Natural killer cell (primary cell): Measurements from ENCODE around the gene WBP2. TPM values are rescaled to one million over a fixed set of nuclear protein-coding genes. Genes with fewer than 3 reads are reported as not detected.

Experiments used
- ATAC-seq, 3 donors: fragments of 150-1000 bp in 2 of 3; fragments of 200-7000 bp in 1 of 3; cut with Tn5 transposase; 1 replicate in 1 of 3; 2 replicates in 2 of 3; pipeline ENCODE4 v1.10.0; 2021; ENCODE audit warnings: mild to moderate bottlenecking in 2 of 3, moderate library complexity in 2 of 3
- DNase-seq, 2 donors: peaks; one replicate each; pipeline versions ENCODE4 v3.0.0 to v3.0.0-alpha.2; 2013 to 2021; ENCODE audit warnings: mixed read lengths in 1 of 2
- H3K27ac ChIP-seq: one replicate; pipeline ENCODE4 v1.5.1; 2013; ENCODE audit warnings: mild to moderate bottlenecking, low read length
- H3K27me3 ChIP-seq: one replicate; pipeline ENCODE4 v1.6.1; 2013; ENCODE audit warnings: low read length; ENCODE audit not compliant: control insufficient read depth, insufficient read depth
- H3K36me3 ChIP-seq: one replicate; pipeline ENCODE4 v1.6.1; 2013; ENCODE audit warnings: low read length; ENCODE audit not compliant: control insufficient read depth, insufficient read depth
- H3K4me1 ChIP-seq: one replicate; pipeline ENCODE4 v1.6.1; 2013; ENCODE audit warnings: low read length; ENCODE audit not compliant: control insufficient read depth, insufficient read depth
- H3K4me3 ChIP-seq: one replicate; pipeline ENCODE4 v1.5.1; 2013; ENCODE audit warnings: low read length
- H3K9me3 ChIP-seq: one replicate; pipeline ENCODE4 v1.6.1; 2013; ENCODE audit warnings: low read length; ENCODE audit not compliant: control insufficient read depth, insufficient read depth
- H3K27ac Mint-ChIP-seq, 2 donors: one replicate each; pipeline ENCODE4 v1.8.0; 2022; ENCODE audit warnings: mild to moderate bottlenecking in 2 of 2, mixed read lengths in 2 of 2, moderate library complexity in 1 of 2
- H3K27me3 Mint-ChIP-seq, 2 donors: one replicate each; pipeline ENCODE4 v1.8.0; 2022; ENCODE audit warnings: low read depth in 2 of 2, mixed read lengths in 2 of 2
- H3K36me3 Mint-ChIP-seq: one replicate; pipeline ENCODE4 v1.8.0; 2022; ENCODE audit warnings: mixed read lengths
- H3K4me1 Mint-ChIP-seq, 2 donors: one replicate each; pipeline ENCODE4 v1.8.0; 2022; ENCODE audit warnings: mixed read lengths in 2 of 2
- H3K4me3 Mint-ChIP-seq: one replicate; pipeline ENCODE4 v1.8.0; 2022; ENCODE audit warnings: mild to moderate bottlenecking, moderate library complexity, mixed read lengths
- H3K9me3 Mint-ChIP-seq, 2 donors: one replicate each; pipeline ENCODE4 v1.8.0; 2022; ENCODE audit warnings: mixed read lengths in 2 of 2
- CTCF ChIP-seq: fragments of 200-600 bp; IDR thresholded peaks from one replicate; pipeline ENCODE4 v1.8.0; 2022; ENCODE audit warnings: antibody characterized with exemption
- WGBS: methylation state at CpG from one replicate; pipeline ENCODE4 v1.1.7; 2013; ENCODE audit warnings: missing lambda C conversion rate; ENCODE audit not compliant: insufficient coverage; 5-methylcytosine and 5-hydroxymethylcytosine counted together
- intact Hi-C: fragments of 100-400 bp; cut with micrococcal nuclease; formaldehyde crosslinking; loops from one replicate; pipeline ENCODE4 v1.14.2; 2022
- total RNA-seq, 4 donors: library from RNA; stranded (reverse); fragments of 120-200 nt in 1 of 4; gene quantifications; one replicate each; pipeline versions ENCODE4 v1.2.3 to v1.2.4, GENCODE V29; 2013 to 2022

WBP2 gene
- total RNA-seq, 3 donors from 2014 or later (not counting 1 experiment from before 2014, with no cell fraction given): 81.1 to 106 (median 95.2) TPM

- peaks cover 49% of the 10 kb centered on the region for H3K4me1 ChIP-seq
- no peaks in the 10 kb centered on the region for H3K36me3 Mint-ChIP-seq
Measured at GRCh38 chr17:75843577-75844529, 11.3 kb downstream of the WBP2 start, which contains the start of gene UNC13D. Gene UNC13D, minus strand, starts transcription at chr17:75844404. Its CDS starts 67 bp downstream, at chr17:75844337.

DNA sequence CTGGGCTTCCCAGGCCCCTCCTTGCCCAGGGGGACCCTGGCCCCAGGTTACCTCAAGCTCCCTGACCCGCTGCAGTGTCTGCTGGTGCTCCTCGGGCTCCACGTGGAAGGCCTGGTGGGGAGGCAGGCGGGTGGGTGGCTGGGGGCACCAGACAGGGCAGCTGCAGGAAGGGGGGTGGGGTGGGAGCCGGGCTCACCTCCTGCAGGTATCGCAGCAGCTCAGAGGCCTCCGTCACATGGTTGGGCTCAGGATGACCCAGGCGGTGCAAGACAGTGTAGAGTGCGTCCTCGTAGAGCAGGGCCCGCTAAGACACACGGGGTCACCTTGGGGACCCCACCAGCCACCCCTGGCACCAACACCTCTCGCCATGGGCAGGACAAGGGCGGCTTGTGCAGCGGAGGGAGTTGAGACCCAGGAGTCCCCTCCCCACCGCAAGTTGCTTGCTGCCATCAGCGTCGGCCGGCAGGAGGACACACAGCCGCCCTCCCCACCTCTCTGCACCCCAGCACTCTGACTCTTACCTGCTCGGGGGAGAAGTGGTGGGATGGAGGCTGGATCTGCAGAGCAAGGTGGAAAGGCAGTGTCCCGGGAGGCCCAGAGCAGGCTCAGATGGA lies 12.1 kb downstream of the WBP2 start:
- no peak for TF ChIP-seq CTCF
- peak overlapping the region; percentile 86 to 94 for H3K27ac Mint-ChIP-seq
- H3K36me3 Mint-ChIP-seq: no peaks in the 10 kb centered on the region
- 16% methylated on average over 19 of the region's 22 CpGs for WGBS
- Histone ChIP-seq H3K4me1 (peaks cover 42% of the 10 kb centered on the region), H3K4me3 (peak overlapping the region; percentile 84), H3K27me3 (no peaks in the 10 kb centered on the region), H3K9me3 (no peaks in the 10 kb centered on the region), H3K27ac (peak overlapping the region; percentile 95), H3K36me3 (peaks cover 55% of the 10 kb centered on the region)
- H3K4me3 Mint-ChIP-seq: peak overlapping the region; percentile 93
- no peaks in the 10 kb centered on the region for H3K27me3 Mint-ChIP-seq
- H3K9me3 Mint-ChIP-seq: no peaks in the 10 kb centered on the region
- peaks cover 5 to 20% of the 10 kb centered on the region in 2 donors for H3K4me1 Mint-ChIP-seq
- intact Hi-C loops: loop anchor here (5.0 kb wide), 1 partner anchor 66 kb away; a partner anchor contains a TSS
- DNase-seq: peak in 1 of 2 donors; percentile 64
- peak in 2 of 3 donors; percentile 22 to 23 for ATAC-seq

More at GRCh38 chr17:75843577-75844529, 11.3 kb downstream of the WBP2 start, which contains the start of gene UNC13D:
- Mint-ChIP-seq H3K4me1 (peaks cover 10 to 27% of the 10 kb centered on the region in 2 donors), H3K9me3 (no peaks in the 10 kb centered on the region), H3K27me3 (no peaks in the 10 kb centered on the region), H3K27ac (peak within 1 kb of the TSS; percentile 86 to 94), H3K4me3 (peak within 1 kb of the TSS; percentile 93)
- Histone ChIP-seq H3K27me3 (no peaks in the 10 kb centered on the region), H3K36me3 (peaks cover 55% of the 10 kb centered on the region), H3K4me3 (peak within 1 kb of the TSS; percentile 84), H3K9me3 (no peaks in the 10 kb centered on the region), H3K27ac (peak within 1 kb of the TSS; percentile 95)
- 1% methylated on average over 31 of the region's 35 CpGs for WGBS
- no peak for TF ChIP-seq CTCF
- DNase-seq (peak; percentile 65 to 79), ATAC-seq (peak; percentile 70 to 81 (median 70))
- intact Hi-C loops: loop anchor here (5.0 kb wide), 1 partner anchor 67 kb away; a partner anchor contains a TSS

DNA sequence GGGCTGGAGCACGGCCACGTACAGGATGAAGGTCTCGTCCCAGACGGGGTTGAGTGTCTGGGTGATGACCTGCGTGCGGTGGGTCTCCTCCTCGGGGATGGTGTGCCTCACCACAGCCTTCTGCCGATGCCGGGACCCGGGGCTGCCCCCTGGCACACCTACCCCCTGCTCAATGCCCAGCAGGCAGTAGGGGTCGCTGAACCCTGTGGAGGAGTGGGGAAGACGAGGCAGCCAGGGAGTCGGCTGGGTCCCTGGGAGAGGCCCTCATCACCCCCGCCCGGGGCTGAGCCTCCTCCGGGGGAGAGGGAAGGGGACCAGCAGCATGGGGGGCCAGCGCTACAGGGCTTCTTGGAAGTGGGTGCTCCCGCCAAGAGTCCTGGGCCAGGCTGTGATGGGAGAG lies 12.7 kb downstream of the WBP2 start:
- Histone ChIP-seq H3K36me3 (peaks cover 53% of the 10 kb centered on the region), H3K27me3 (no peaks in the 10 kb centered on the region), H3K9me3 (no peaks in the 10 kb centered on the region), H3K4me3 (peak overlapping the region; percentile 84), H3K27ac (peak overlapping the region; percentile 95), H3K4me1 (peaks cover 42% of the 10 kb centered on the region)
- WGBS: 88% methylated on average over 18 of the region's 18 CpGs
- no peak for TF ChIP-seq CTCF
- Mint-ChIP-seq H3K9me3 (no peaks in the 10 kb centered on the region), H3K4me3 (peak overlapping the region; percentile 62), H3K27me3 (no peaks in the 10 kb centered on the region), H3K4me1 (peaks cover 5 to 16% of the 10 kb centered on the region in 2 donors), H3K27ac (peak overlapping the region; percentile 26 to 94), H3K36me3 (no peaks in the 10 kb centered on the region)
- intact Hi-C loops: loop anchor here (5.0 kb wide), 1 partner anchor 65 kb away; a partner anchor contains a TSS
- DNase-seq: no peak
- ATAC-seq: no peak
